HepG2 (cell line): ENCODE data around the gene ZER1. TPM values are rescaled to one million over a fixed set of nuclear protein-coding genes. Genes with fewer than 3 reads are reported as not detected.

Experiments used
- ATAC-seq: fragments of 200-7000 bp; cut with Tn5 transposase; 3 replicates; pipeline ENCODE4 v1.9.1; 2020; ENCODE audit warnings: mild to moderate bottlenecking, moderate library complexity
- BruUV-seq: library from RNA; stranded (reverse); fragments of 400-500 nt; replicated peaks from 2 replicates; lab custom pipeline; 2021; lab: Mats Ljungman, UMichigan
- CTCF ChIA-PET: fragments of 300-600 bp; formaldehyde crosslinking; extraction: SDS; loops from one replicate; lab custom pipeline; 2021; ENCODE audit warnings: low total read pairs, inconsistent platforms, low intra/inter-chr PET ratio; lab: Yijun Ruan, JAX
- POLR2A ChIA-PET: fragments of 350-600 bp; sonication (Branson Sonifier 250); formaldehyde crosslinking; loops from one replicate; lab custom pipeline; 2020; ENCODE audit warnings: antibody characterized with exemption, inconsistent platforms; lab: Yijun Ruan, JAX
- DNase-seq: peaks from one replicate; pipeline ENCODE4 v3.0.0-alpha.2; 2015; ENCODE audit warnings: low spot score
- FAIRE-seq: peaks from 3 replicates; lab custom pipeline; 2011; peaks lifted over from hg19 to GRCh38; lab: Jason Lieb, UNC
- H2AFZ ChIP-seq: one replicate; pipeline ENCODE4 v1.6.1; 2011; ENCODE audit warnings: low read length, inconsistent platforms
- H3K27ac ChIP-seq: fragments of 300-600 bp; 3 replicates; pipeline ENCODE4 v1.8.0; 2011; ENCODE audit warnings: mixed run types, mild to moderate bottlenecking, mixed read lengths, low read length, inconsistent platforms; ENCODE audit not compliant: insufficient read depth; ENCODE audit errors: extremely low read length
- H3K27me3 ChIP-seq, 2 experiments: fragments of 200-600 bp in 1 of 2; 2 replicates in 1 of 2; 3 replicates in 1 of 2; pipeline versions ENCODE4 v1.6.0 to v1.8.0; 2011; ENCODE audit warnings: low read length in 2 of 2, mild to moderate bottlenecking in 2 of 2, moderate library complexity in 2 of 2, inconsistent platforms in 1 of 2; ENCODE audit not compliant: insufficient read depth in 2 of 2, control insufficient read depth in 1 of 2
- H3K36me3 ChIP-seq, 2 experiments: fragments of 200-600 bp in 1 of 2; replicated peaks in 1 of 2; 2 replicates in 1 of 2; 3 replicates in 1 of 2; pipeline versions ENCODE4 v1.5.1 to v1.8.0; 2011; ENCODE audit warnings: low read length in 2 of 2, inconsistent platforms in 1 of 2; ENCODE audit not compliant: insufficient read depth in 2 of 2, control insufficient read depth in 1 of 2
- H3K4me1 ChIP-seq: 2 replicates; pipeline ENCODE4 v1.5.1; 2012; ENCODE audit warnings: low read length, inconsistent platforms; ENCODE audit not compliant: insufficient read depth
- H3K4me2 ChIP-seq: 2 replicates; pipeline ENCODE4 v1.6.0; 2011; ENCODE audit warnings: low read depth, low read length, inconsistent platforms
- H3K4me3 ChIP-seq, 3 experiments: fragments of 200-600 bp in 1 of 3; sonication (generic), shearing (Covaris generic) in 1 of 3; replicated peaks in 1 of 3; 2 replicates each; pipeline ENCODE4 v1.5.1; 2011 to 2016; ENCODE audit warnings: low read length in 3 of 3, inconsistent platforms in 2 of 3, low read depth in 2 of 3, mild to moderate bottlenecking in 2 of 3, control low read depth in 1 of 3, mixed read lengths in 1 of 3; ENCODE audit not compliant: insufficient read depth in 1 of 3
- H3K79me2 ChIP-seq: one replicate; pipeline ENCODE4 v1.6.1; 2011; ENCODE audit warnings: low read length, inconsistent platforms; ENCODE audit not compliant: insufficient read depth
- H3K9ac ChIP-seq: 2 replicates; pipeline ENCODE4 v1.6.0; 2011; ENCODE audit warnings: mild to moderate bottlenecking, low read depth, low read length, inconsistent platforms; ENCODE audit not compliant: insufficient read depth
- H3K9me3 ChIP-seq: 2 replicates; pipeline ENCODE4 v1.5.1; 2012; ENCODE audit warnings: mild to moderate bottlenecking, low read length
- H4K20me1 ChIP-seq: 2 replicates; pipeline ENCODE4 v1.6.0; 2011; ENCODE audit warnings: inconsistent platforms, mild to moderate bottlenecking, low read length, moderate library complexity; ENCODE audit not compliant: insufficient read depth
- ELF3 ChIP-seq: IDR thresholded peaks from 2 replicates; pipeline ENCODE4 v1.6.1; 2016; ENCODE audit warnings: missing genetic modification reagents, missing compliant biosample characterization
- ESRRA ChIP-seq: sonication (generic); formaldehyde crosslinking; IDR thresholded peaks from 2 replicates; pipeline ENCODE4 v1.5.1; 2020; ENCODE audit warnings: mild to moderate bottlenecking, low read depth, missing genetic modification reagents
- HOXA3 ChIP-seq: sonication (generic); formaldehyde crosslinking; IDR thresholded peaks from 2 replicates; pipeline ENCODE4 v1.5.0; 2020; ENCODE audit warnings: missing genetic modification reagents
- LCORL ChIP-seq, 2 experiments: fragments of 450-650 bp in 1 of 2; sonication (generic) in 1 of 2; formaldehyde crosslinking in 1 of 2; IDR thresholded peaks; 2 replicates each; pipeline versions ENCODE4 v1.5.0 to v1.6.1; 2017 to 2020; ENCODE audit warnings: antibody characterized with exemption in 1 of 2, missing genetic modification reagents in 1 of 2
- NR2F6 ChIP-seq, 2 experiments: IDR thresholded peaks; 2 replicates each; pipeline ENCODE4 v1.6.1; 2016; ENCODE audit warnings: antibody characterized with exemption in 1 of 2, mild to moderate bottlenecking in 1 of 2
- RARA ChIP-seq: IDR thresholded peaks from 2 replicates; pipeline ENCODE4 v1.6.1; 2016; ENCODE audit warnings: missing genetic modification reagents, missing compliant biosample characterization
- REL ChIP-seq: sonication (generic); formaldehyde crosslinking; conservative IDR thresholded peaks from 2 replicates; pipeline ENCODE4 v1.8.0; 2022; ENCODE audit warnings: mild to moderate bottlenecking, missing genetic modification reagents, moderate library complexity
- SNAI1 ChIP-seq: sonication (generic); formaldehyde crosslinking; IDR thresholded peaks from 2 replicates; pipeline ENCODE4 v1.5.0; 2020; ENCODE audit warnings: mild to moderate bottlenecking, missing genetic modification reagents, borderline replicate concordance
- ZBTB1 ChIP-seq: sonication (generic); formaldehyde crosslinking; IDR thresholded peaks from 2 replicates; pipeline ENCODE4 v1.4.0; 2020; ENCODE audit warnings: missing genetic modification reagents, borderline replicate concordance
- ZBTB7B ChIP-seq: sonication (generic); formaldehyde crosslinking; IDR thresholded peaks from 2 replicates; pipeline ENCODE4 v1.4.0; 2020; ENCODE audit warnings: missing genetic modification reagents
- ZFX ChIP-seq: sonication (generic); formaldehyde crosslinking; IDR thresholded peaks from 2 replicates; pipeline ENCODE4 v1.4.0; 2020; ENCODE audit warnings: mild to moderate bottlenecking, low read depth, missing genetic modification reagents, moderate library complexity
- ZNF253 ChIP-seq: sonication (generic); formaldehyde crosslinking; IDR thresholded peaks from 2 replicates; pipeline ENCODE4 v1.8.0; 2022; ENCODE audit warnings: mild to moderate bottlenecking, missing genetic modification reagents, borderline replicate concordance
- ZSCAN30 ChIP-seq: sonication (generic); formaldehyde crosslinking; IDR thresholded peaks from 2 replicates; pipeline ENCODE4 v1.5.0; 2020; ENCODE audit warnings: mild to moderate bottlenecking, missing genetic modification reagents
- WGBS: methylation state at CpG from one replicate; pipeline ENCODE4 v1.1.6; 2017; ENCODE audit warnings: low lambda C conversion rate; 5-methylcytosine and 5-hydroxymethylcytosine counted together
- in situ Hi-C: cut with HindIII; loops from 2 replicates; pipeline ENCODE4 v1.10.0; 2017; ENCODE audit warnings: low pct_unique_long_range_greater_than_20kb; ENCODE audit not compliant: extremely low pct_ligation_motif_present
- intact Hi-C: fragments of 100-400 bp; cut with micrococcal nuclease; formaldehyde crosslinking; loops from one replicate; pipeline ENCODE4 v1.10.0; 2022; ENCODE audit not compliant: unreplicated experiment
- polyA plus RNA-seq, 8 experiments: library from polyadenylated mRNA; depleted of rRNA in 3 of 8; stranded (reverse) in 7 of 8; unstranded in 1 of 8; fragments of >200 nt; fragmentation: Illumina TruSeq in 4 of 8; extraction: Trizol in 4 of 8; gene quantifications; 2 replicates each; pipeline versions ENCODE4 v1.2.1 to v1.2.3, GENCODE V29; 2011 to 2016; ENCODE audit warnings: low read depth in 4 of 8, missing spikeins in 1 of 8, mixed read lengths in 1 of 8; ENCODE audit not compliant: insufficient read depth in 1 of 8
- total RNA-seq, 5 experiments: library from RNA; depleted of rRNA; stranded (reverse); fragments of >200 nt; fragmentation: Illumina TruSeq; extraction: Trizol; gene quantifications; 2 replicates each; pipeline ENCODE4 v1.2.3, GENCODE V29; 2016; ENCODE audit warnings: low read depth in 1 of 5
- TF ChIP-seq, protein P1 (sequence below): sonication (generic); formaldehyde crosslinking; IDR thresholded peaks from 2 replicates; pipeline ENCODE4 v1.5.0; 2020; ENCODE audit warnings: missing genetic modification reagents, mild to moderate bottlenecking, borderline replicate concordance
- TF ChIP-seq, protein P2 (sequence below): sonication (generic); formaldehyde crosslinking; IDR thresholded peaks from 2 replicates; pipeline ENCODE4 v1.5.0; 2020; ENCODE audit warnings: mild to moderate bottlenecking, missing genetic modification reagents, moderate library complexity
- TF ChIP-seq, protein P3 (sequence below): IDR thresholded peaks from 2 replicates; pipeline ENCODE4 v1.6.1; 2016; ENCODE audit warnings: mild to moderate bottlenecking
- TF ChIP-seq, protein P4 (sequence below): sonication (generic); formaldehyde crosslinking; IDR thresholded peaks from 2 replicates; pipeline ENCODE4 v1.5.1; 2020; ENCODE audit warnings: mild to moderate bottlenecking, missing genetic modification reagents

Gene ZER1
- total and polyA plus RNA-seq, 2 of the 13 experiments (the other 11 are each of a cell fraction or from before 2014, with no cell fraction given), result 7.7 to 40.0 TPM

DNA sequence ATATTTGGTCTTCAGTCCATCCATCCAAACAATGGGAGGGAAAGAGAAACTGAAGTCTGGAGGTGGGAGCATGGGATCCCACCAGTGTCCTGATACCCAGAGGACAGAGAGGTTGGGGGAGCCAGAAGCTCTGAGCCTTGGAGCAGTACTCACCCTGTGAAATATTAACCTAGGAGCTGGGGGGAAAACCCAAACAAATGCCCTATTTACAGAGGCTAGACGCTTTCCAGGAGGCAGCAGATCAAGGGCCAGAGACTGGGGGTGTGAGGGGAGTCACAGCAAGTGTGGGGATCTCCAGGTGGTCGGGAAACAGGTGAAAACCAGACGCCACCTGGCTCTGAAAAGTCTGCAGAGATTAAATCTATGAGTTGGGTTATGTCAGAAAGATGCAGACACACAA lies 6.2 kb downstream of the ZER1 start (continued):
- TF ChIP-seq ELF3 (CRISPR knock-in tag) (0 out of 2 replicates have a peak, but pooled peaks have one; percentile 18), ZBTB1 (CRISPR knock-in tag) (no peak), LCORL (IDR thresholded peaks at IDR 0.05) (no peak), LCORL (CRISPR knock-in tag; IDR thresholded peaks at IDR 0.05) (peak; percentile 40; the same call in 1 of the 2 replicates), ESRRA (CRISPR knock-in tag) (0 out of 2 replicates have a peak, but pooled peaks have one; percentile 24), RARA (peak; percentile 80), ZSCAN30 (no peak), ZNF253 (CRISPR knock-in tag) (no peak), ZBTB7B (0 out of 2 replicates have a peak, but pooled peaks have one; percentile 34)
- TF ChIP-seq, protein P1, sequence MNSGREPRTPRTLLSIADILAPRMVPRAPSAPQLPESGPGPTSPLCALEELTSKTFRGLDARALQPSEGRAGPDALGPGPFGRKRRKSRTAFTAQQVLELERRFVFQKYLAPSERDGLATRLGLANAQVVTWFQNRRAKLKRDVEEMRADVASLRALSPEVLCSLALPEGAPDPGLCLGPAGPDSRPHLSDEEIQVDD, result no peak

DNA sequence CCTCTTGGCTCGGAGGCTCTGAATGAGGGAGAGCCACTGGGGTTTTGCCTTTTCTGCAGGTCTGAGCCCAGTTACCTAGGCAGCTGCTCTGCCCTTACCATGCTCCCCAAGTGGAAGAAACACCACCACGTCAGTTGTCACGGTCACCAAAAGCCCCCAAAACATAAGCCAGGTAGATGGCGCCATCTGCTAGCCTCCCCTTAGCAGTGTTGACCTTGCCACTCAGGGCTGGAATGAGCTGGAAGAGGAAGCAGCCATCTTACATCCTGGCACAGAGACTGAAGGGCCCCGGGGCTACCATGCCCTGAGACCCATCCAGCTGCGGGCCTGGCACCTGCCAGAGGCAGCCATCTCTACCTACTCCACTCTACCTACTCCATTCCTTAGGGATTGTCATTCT lies 7.4 kb downstream of the ZER1 start:
- peak overlapping the region; percentile 20; the same call in 1 of the 2 replicates for H3K4me2 ChIP-seq
- no peaks in the 10 kb centered on the region for H4K20me1 ChIP-seq
- no peaks in the 10 kb centered on the region for H3K36me3 ChIP-seq
- H3K79me2 ChIP-seq, result peaks cover 2% of the 10 kb centered on the region
- H3K27ac ChIP-seq, result peak overlapping the region; percentile 41
- FAIRE-seq (no peak), DNase-seq (no peak), ATAC-seq (peak; percentile 17)
- H3K9ac ChIP-seq, result no peak overlapping the region
- peaks cover 45% of the 10 kb centered on the region for H3K4me1 ChIP-seq
- no TSS peak for BruUV-seq
- 80% methylated on average over 1 of the region's 6 CpGs for WGBS
- POLR2A ChIA-PET, result interaction anchor here (0.6 to 1.7 kb wide), 4 partner anchors 13 to 1039 kb away, joined by 3 to 8 read pairs (median 4); partner anchors contain the start of gene ENDOG
- H3K27me3 ChIP-seq, result no peaks in the 10 kb centered on the region
- intact Hi-C loops, result no loop called here
- H3K9me3 ChIP-seq, result no peaks in the 10 kb centered on the region
- H2AFZ ChIP-seq, result no peak overlapping the region
- CTCF ChIA-PET, result interaction anchor here (1.2 kb wide), 1 partner anchor 62 kb away, joined by 3 read pairs; the partner anchor contains the start of gene PKN3
- in situ Hi-C loops, result no loop called here
- no peak overlapping the region for H3K4me3 ChIP-seq
- TF ChIP-seq NR2F6 (IDR thresholded peaks at IDR 0.05), result no peak
- TF ChIP-seq NR2F6 (CRISPR knock-in tag; IDR thresholded peaks at IDR 0.05), result 0 out of 2 replicates have a peak, but pooled peaks have one; percentile 19
- TF ChIP-seq REL (CRISPR knock-in tag), result no peak
- TF ChIP-seq, protein P2, sequence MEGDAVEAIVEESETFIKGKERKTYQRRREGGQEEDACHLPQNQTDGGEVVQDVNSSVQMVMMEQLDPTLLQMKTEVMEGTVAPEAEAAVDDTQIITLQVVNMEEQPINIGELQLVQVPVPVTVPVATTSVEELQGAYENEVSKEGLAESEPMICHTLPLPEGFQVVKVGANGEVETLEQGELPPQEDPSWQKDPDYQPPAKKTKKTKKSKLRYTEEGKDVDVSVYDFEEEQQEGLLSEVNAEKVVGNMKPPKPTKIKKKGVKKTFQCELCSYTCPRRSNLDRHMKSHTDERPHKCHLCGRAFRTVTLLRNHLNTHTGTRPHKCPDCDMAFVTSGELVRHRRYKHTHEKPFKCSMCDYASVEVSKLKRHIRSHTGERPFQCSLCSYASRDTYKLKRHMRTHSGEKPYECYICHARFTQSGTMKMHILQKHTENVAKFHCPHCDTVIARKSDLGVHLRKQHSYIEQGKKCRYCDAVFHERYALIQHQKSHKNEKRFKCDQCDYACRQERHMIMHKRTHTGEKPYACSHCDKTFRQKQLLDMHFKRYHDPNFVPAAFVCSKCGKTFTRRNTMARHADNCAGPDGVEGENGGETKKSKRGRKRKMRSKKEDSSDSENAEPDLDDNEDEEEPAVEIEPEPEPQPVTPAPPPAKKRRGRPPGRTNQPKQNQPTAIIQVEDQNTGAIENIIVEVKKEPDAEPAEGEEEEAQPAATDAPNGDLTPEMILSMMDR (CRISPR knock-in tag), result peak; percentile 52
- TF ChIP-seq SNAI1 (CRISPR knock-in tag), result no peak
- peak; percentile 57 for TF ChIP-seq HOXA3
- TF ChIP-seq, protein P3, sequence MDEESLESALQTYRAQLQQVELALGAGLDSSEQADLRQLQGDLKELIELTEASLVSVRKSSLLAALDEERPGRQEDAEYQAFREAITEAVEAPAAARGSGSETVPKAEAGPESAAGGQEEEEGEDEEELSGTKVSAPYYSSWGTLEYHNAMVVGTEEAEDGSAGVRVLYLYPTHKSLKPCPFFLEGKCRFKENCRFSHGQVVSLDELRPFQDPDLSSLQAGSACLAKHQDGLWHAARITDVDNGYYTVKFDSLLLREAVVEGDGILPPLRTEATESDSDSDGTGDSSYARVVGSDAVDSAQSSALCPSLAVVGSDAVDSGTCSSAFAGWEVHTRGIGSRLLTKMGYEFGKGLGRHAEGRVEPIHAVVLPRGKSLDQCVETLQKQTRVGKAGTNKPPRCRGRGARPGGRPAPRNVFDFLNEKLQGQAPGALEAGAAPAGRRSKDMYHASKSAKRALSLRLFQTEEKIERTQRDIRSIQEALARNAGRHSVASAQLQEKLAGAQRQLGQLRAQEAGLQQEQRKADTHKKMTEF, result no peak
- TF ChIP-seq, protein P4, sequence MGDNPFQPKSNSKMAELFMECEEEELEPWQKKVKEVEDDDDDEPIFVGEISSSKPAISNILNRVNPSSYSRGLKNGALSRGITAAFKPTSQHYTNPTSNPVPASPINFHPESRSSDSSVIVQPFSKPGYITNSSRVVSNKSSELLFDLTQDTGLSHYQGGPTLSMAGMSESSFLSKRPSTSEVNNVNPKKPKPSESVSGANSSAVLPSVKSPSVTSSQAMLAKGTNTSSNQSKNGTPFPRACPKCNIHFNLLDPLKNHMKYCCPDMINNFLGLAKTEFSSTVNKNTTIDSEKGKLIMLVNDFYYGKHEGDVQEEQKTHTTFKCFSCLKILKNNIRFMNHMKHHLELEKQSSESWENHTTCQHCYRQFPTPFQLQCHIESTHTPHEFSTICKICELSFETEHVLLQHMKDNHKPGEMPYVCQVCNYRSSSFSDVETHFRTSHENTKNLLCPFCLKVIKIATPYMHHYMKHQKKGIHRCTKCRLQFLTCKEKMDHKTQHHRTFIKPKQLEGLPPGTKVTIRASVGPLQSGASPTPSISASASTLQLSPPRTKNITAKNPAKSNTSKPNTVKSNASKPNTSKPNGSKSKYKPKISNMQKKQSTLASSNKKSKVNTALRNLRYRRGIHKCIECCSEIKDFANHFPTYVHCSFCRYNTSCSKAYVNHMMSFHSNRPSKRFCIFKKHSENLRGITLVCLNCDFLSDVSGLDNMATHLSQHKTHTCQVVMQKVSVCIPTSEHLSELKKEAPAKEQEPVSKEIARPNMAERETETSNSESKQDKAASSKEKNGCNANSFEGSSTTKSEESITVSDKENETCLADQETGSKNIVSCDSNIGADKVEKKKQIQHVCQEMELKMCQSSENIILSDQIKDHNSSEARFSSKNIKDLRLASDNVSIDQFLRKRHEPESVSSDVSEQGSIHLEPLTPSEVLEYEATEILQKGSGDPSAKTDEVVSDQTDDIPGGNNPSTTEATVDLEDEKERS (CRISPR knock-in tag), result no peak
- 0 out of 2 replicates have a peak, but pooled peaks have one; percentile 13 for TF ChIP-seq ZFX (CRISPR knock-in tag)
